NCI-H1436 (cell line): Measurements from ENCODE around the gene VBP1.
"Not testable (repeated sequence)": the region's sequence is repeated elsewhere in the genome, so short reads cannot be mapped to it uniquely, and the experiment has no call there.

Experiments used
- DNase-seq: peaks from one replicate; lab custom pipeline; 2025; lab: John Stamatoyannopoulos, UW

The VBP1 gene, protein sequence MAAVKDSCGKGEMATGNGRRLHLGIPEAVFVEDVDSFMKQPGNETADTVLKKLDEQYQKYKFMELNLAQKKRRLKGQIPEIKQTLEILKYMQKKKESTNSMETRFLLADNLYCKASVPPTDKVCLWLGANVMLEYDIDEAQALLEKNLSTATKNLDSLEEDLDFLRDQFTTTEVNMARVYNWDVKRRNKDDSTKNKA

DNA sequence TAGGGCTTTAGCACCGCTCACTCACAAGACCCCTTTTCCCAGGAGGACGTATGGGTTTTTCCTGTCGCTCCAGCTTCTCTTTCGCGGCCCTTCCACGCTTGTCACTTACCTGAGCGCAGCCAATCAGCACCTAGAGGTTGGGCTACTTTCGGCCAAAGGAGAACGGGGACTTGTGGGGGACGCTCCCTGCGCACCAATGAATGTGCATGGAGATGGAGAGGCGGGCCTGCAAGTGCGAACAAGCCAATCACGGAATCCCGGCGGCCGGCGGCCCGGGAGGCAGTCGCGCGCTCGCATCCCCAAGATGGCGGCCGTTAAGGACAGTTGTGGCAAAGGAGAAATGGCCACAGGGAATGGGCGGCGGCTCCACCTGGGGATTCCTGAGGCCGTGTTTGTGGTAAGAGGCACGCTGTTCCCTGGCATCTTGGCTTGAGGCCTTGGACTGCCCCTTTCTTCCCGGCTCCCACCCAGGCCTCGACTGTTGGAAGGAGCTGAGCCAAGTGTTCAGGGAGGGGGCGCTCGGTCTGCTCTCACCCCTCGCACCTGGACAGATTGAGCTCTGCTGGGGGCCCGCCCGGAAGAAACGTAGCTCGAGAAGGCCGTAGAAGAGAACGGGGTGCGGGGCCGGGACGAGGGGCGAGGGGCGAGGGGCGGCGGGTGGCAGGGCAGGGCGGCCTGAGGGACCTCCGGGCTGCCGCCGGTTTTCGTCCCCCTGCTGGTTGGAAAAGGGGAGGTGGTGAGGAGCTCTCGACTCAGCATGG is at the start of gene VBP1:
Gene VBP1, plus strand, starts transcription at position 282 of the 761 bp plus-strand sequence. Its CDS starts 23 bp downstream, at position 305.
- DNase-seq: peak; percentile 95

DNA sequence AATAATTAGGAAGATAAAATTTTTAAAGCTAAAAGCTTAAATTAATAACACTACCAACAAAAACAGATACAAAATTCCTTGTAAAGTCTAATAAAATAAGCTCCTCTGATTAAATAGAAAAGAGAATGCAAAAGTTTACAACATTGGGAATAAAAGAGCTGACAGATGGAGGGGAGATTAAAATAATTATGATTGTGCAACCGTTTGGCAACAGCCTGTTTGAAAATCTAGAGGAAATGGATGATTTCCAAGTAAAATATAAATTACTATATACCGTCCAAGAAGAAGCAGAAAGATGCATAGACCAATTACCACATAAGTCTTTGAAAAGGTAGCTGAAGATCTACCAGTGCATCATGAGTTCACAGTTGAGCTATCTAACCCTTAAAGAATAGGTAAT is 46.4 kb upstream of the VBP1 start:
- DNase-seq: no peak

DNA sequence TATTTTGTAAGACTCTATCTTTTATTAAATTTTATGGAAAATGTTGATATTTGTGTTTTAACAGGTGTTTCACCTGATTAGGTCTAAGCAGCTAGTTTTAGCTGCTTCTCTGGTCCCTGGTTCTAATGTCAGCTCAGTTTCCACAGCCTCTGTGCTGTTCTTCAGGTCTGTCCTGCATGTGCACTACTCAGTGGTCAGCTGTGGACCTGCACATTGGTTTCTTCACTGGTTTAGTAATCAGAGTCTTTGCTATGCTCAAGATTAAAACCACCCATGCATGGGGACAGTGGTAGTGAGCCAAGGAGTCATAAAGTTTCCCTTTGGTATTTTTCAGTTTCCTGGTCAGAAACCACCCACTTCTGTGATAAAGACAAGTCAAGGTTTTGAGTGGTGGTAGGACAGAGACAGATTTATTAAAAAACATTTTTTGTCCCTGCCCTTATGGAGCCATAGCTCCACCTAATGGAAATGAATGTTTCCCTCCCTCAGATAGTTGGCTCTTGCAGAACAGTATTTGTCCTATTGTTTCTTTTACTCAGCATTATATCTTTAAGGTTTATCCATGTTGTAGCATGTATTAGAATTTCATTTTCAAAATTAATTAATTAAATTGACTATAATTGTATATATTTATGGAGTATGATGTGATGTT is 36.8 kb upstream of the VBP1 start:
- no peak for DNase-seq

DNA sequence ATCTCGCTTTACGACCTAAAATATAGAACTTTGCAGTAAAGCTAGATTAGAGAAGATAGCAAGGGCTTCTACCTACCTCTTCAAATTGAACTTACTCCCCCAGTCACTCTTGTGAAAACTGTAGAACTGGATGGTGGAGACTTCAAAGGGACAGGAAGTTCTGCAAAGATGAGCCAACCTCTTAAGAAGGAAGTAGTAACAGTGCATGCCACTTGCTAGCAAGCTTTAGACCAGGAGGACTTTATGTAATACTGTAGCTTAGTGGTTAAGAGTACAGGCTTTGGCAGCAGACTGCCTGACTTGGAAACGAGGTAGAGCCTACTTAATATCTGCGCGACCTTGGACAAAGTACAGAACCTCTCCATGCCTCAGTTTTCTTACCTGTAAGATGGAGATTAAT is 27.5 kb upstream of the VBP1 start:
- DNase-seq: no peak

DNA sequence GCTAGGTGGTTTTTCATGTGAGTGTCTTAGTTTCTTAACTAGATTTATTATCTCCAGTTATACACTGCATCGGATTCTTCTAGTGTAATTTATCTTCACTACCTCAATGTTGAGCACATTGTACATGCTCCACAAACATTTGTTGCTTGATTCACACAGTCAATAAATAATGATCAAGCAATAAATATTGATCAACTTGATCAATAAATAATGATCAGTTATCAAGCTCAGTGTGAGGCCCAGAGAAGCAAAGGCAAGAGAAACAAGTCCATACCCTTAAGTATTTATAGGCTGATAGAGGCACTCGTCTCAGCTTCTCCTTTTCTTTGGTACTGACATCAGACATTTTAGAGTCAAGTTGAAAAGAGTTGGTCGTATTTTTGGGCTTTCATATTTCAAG is 5.1 kb upstream of the VBP1 start:
- DNase-seq: no peak

DNA sequence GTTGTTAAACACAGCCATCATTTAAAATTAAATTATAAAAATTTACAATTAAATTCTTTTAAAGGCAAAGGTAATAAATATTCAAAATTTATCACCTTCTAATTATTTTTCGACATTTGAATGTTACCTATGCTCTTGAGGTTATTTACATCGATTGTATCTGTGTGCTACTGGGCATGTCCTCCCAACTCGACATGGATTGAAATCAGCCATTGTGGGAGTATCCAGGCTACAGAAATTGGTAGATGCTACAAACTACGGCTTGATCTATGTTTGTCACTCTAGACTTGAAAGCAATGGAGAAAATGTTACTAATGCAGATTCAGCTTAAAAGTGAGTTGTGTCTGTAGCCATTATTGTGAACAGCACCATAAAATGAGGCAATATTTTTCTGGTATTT is 2.5 kb upstream of the VBP1 start:
- no peak for DNase-seq

DNA sequence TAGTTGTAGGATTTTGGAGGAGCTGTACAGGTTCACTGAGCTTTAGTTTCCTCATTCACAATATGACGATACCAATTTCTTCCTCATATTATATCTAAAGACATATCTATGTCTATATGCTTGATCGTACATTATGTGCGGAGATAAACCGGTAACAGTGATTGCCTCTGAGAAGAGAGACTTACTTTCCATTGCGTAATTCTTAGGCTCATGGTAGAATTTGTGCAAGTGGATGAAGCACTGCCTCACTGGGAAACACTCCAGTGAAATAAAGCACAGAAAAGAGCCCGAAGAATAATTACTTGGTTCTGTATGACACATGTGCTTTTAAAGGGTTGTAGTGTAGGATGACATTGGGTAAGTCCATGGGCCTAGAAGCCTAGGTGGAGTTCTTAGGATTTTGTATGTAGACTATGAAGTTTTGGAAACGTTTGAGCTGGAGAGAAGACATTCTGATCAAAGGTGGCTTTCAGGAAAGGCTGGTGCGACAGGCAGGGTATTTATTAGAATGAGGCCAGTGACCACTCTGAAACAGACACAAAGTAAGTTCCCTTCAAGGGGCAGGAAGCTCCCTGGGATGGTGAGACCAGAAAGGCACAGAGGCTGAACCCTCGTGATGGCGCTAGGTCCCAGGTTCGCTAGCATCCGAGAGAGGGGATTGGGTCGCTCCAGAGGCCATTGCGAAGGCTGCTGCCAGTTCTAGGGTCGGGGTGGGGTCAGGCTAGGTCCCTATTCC is 649 bp upstream of the VBP1 start:
- no peak for DNase-seq

DNA sequence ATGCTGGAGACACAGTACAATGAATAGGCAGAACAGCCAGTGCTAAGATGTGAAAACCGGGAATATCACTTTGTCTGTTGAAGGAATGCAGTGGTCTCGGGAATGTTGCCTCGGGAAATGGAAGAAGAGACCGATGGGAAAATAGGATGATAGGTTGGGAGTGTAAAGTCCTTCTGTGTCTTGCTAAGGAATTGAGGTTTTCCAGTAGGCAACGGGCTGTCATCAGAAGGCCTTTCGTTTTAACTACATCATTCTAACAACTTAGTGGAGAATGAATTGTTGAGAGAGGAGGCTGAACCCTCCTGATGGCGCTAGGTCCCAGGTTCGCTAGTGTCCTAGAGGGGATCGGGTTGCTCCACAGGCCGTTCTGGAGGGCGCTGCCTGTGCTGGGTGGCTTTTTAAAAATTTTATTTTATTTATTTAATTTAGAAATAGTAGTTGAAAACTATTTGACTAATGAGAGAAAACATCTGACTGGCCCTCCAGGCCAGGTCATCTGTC is 730 bp downstream of the VBP1 start:
- peak; percentile 3 for DNase-seq

DNA sequence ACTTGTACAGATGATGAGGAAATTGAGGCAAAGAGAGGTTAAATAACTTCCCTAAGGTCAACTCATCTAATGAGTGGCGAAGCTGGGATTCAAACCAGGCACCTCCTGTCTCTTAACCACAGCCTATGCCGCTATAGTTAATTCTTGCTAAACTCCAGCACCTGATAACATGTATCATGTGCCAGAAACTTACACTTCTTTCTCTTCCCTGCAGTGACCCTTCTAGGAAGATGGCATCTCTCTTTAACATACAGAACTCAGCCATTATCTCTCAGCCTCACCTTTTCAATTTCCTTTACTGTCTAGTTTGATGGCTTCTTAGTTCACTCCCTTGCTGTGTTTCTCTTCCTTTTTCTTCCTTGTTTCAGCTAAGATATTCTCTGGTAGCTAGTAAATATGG is 2.5 kb downstream of the VBP1 start:
- no peak for DNase-seq

DNA sequence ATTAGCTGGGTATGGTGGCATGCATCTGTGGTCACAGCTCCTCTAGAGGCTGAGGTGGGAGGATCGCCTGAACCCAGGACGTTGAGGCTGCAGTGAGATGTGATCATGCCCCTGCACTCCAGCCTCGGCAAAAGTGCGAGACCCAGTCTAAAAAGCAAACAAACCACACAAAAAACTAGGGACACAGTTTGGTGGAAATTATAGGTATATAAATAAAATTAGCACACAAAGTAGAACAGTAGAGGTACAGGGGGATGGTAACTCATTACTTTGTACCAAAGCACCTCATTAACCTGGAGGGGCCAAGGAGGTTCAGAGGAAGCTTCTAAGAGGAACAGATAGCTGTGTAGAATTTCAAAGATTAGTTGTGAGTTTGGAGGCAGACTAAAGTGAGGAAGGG is 5.1 kb downstream of the VBP1 start:
- no peak for DNase-seq

DNA sequence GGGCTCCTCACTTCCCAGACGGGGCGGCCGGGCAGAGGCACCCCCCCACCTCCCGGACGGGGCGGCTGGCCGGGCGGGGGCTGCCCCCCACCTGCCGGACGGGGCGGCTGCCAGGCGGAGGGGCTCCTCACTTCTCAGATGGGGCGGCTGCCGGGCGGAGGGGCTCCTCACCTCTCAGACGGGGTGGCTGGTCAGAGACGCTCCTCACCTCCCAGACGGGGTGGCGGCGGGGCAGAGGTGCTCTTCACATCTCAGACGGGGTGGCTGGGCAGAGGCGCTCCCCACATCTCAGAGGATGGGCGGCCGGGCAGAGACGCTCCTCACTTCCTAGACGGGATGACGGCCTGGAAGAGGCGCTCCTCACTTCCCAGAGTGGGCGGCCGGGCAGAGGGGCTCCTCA is 7.5 kb downstream of the VBP1 start:
- DNase-seq: not testable (repeated sequence)

DNA sequence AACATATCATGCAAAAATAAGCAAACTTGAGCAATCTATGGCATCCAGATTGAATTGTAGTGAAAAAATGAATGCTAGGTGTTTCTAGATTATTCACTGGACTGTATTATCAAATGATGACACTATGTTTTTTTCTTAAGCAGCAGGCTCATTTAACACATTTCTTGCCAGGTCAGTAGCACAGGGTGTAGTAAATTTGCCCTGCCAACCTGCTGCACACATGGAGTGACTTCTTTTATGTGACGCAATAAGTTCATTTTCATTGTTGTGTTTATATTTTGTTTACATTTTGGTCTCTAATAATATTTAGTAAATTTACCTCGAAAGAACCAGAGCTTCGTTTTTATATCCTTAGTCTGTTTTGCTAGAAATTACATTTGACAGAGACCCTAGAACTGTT is 9.5 kb downstream of the VBP1 start:
- no peak for DNase-seq

DNA sequence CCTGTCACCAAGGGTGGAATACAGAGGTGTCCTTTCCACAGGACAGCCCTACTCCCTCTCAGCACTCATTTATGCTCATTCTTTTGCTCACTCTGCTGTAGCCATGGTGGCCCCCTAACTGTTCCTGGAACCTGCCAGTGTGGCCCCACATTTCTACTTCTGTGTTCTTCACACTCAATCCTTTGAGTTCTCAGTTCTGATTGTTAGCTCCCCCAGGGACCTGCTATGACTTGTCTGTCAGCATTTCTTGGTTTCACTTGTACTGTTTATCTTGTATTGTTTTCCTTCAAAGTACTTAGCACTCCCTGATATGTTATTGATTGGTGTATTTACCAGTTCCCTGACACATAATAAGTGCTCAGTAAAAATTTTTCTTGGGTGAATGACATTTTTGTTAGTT is 14.9 kb downstream of the VBP1 start:
- DNase-seq: no peak

DNA sequence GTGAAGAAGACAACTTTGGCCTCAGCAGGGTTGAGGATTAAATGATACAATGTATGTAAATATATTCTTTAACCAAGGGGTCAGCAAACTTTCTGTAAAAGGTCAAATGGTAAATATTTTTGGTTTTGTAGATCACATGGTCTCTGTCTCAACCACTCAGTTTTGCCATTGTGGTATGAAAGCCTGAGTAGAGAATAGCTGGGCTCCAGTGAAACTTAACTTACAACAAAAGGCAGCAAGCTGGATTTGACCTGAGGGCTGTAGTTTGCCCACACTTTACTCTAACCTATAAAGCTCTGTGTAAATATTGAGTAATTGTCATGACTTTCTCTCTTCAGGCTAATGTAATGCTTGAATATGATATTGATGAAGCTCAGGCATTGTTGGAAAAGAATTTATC is 19.6 kb downstream of the VBP1 start:
- no peak for DNase-seq

DNA sequence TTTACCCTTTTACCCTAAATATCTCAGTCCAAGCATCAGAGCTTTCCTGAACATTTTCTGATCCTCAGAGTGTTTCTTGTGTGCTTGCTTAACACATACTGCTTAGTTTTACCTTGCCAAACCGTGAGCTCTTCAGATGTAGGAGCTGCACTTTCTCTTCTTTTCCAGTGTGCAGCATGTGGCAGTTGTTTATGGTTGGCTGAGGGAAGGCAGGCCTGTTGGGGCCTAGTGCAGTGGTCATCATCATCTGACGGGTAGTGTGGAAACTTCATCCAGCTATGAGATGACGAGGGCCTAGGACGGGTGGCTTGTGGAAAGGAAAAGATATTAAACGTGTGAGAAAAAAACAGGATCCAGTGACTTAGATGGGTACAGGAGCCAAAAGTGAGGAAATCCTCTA is 21.5 kb downstream of the VBP1 start:
- no peak for DNase-seq

DNA sequence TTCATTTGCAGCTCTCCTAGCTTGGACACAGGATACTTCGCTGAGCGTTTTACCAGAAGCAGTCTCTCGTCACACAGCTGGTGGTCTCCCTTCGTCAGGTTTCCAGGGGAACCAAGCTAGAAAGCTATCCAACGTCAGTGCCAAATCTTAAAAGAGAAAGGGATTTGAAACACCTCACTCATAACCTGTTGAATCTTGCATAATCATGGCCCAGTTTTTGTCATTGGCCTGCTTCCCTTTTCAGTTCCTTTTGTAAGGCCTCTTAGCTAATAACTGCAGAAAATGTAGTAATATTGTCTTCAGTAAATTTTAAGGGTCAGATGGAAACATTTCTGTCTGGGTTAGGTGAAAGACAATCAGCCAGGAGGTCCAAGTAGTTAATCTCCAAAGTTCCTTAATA is 26.0 kb downstream of the VBP1 start:
- DNase-seq: no peak

DNA sequence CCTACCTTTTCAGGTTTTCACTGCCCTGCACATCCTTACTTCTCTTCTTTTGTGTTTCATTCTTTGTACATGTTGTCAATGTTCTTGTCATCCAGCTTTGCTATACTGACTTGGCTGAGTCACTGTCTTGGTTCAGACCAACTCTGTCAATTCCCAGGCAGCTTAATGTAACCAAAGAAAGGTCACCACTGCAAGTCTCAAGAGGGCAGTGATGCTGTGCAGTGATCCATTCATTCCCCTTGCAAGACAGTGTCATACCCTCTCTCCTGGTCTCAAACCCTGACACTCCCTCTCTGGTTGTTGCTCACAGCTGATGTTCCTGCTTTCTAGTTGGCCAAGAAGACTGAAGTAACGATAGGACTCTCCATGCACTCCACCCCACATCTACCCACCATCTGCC is 30.5 kb downstream of the VBP1 start:
- DNase-seq: no peak

DNA sequence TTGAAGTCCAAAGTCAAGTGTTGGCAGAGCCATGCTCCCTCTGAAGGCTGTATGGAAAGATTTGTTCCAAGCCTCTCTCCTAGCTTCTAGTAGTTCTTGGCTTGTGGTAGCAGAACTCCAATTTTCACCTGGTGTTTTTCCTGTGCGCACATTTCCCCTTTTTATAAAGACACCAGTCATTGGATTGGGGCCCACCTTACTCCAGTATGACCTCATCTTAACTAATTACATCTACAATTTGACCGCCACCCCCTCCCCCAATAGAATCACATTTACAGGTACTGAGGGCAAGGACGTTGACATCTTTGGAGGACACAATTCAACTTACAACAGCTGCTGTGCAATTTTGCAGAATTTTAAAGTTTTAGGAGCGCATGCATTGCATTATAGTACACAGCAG is 31.2 kb downstream of the VBP1 start:
- DNase-seq: no peak

DNA sequence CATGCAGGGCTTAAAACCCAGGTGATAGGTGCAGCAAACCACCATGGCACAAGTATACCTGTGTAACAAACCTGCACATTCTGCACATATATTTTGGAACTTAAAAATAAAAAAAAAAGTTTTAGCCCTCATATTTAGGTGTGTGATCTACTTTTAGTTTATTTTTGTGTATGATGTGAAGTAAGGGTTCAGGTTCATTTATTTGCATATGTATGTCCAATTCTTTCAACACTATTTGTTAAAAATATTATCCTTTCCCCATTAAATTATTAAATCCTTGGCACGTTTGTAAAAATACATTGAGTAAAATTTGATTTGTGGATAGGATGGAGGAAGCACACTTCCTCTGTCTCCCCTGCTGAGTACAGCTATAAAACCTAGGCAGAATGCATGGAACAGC is 35.1 kb downstream of the VBP1 start:
- DNase-seq: no peak

DNA sequence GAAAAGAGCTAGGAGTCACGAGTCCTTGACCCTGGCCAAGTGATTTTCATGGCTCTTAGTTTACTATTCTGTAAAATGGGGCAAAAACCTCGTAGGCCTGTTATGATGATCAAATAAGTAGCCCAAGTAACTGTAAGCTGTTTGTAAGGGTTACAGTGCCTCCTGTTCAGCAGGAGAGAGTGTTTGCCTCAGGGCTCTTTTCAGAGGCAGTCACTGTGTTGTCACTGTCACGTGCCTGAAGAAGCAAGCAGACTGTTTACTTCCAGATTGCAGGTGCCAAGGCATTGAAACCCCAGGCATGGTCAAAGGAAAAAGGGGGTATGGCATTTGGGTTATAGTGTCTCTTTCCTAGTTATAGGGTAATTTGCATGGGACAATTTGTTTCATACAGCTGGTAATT is 43.5 kb downstream of the VBP1 start:
- DNase-seq: no peak

DNA sequence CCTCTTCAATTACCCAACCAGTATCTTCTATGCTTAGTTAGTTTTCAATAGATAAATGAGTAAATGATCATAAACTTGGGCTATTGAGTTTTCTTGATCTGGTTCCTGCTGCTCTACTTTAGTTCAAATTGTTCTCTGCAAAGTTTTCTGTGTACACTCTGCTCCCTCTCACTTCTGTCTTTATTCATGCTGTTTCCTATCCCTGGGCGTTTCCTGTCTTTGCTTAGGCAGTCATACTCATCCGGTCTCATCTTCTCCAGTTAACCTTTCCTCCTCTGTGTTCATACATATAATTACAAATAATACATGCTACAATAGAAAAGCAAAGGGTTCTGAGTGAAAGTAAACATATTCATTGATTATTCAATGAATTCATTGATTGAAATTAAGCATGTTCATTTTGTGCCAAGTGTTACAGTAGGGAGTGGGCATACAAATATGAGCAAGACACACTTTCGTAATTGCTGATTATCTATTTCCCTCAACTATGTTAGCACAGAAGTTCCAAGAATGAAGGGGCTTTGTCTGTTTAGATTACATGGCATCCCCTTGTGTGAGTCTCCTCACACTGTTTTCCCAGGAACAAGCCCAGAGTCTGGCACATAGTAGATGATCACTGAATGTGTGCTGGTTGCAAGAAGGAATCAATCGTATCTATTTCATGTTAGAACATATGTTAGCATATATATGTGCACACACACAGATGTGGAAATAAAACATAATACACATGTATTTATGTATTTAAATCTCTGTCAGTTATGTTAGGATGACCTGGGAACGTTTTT is 46.9 kb downstream of the VBP1 start:
- no peak for DNase-seq
